Measurements from ENCODE around the gene KRT6A.

GRCh38 chr12:52444647-52445595 lies 48.1 kb downstream of the KRT6A start:
- TF ChIP-seq GATA2 (IDR thresholded peaks at IDR 0.05; ENCODE audit: low read depth, low read length) (no peak), GATA3 (IDR thresholded peaks at IDR 0.05; ENCODE audit: low read depth, low read length) (no peak)
